NCI-H1930 (cell line): ENCODE measurements around the gene PCGF5.
"Not testable (repeated sequence)": the region's sequence is repeated elsewhere in the genome, so short reads cannot be mapped to it uniquely, and the experiment has no call there.

Source experiments
- DNase-seq, 2 experiments: peaks; one replicate each; lab custom pipeline; 2025; lab: John Stamatoyannopoulos, UW

PCGF5 gene

GRCh38 chr10:91210014-91210413, 10.4 kb upstream of the PCGF5 start:
- DNase-seq, result no peak

- DNase-seq, result peak; percentile 84 to 85
Measured at GRCh38 chr10:91210435-91210834, 10.0 kb upstream of the PCGF5 start.

GRCh38 chr10:91211675-91212074, 8.8 kb upstream of the PCGF5 start:
- DNase-seq, result peak in 1 of 2 experiments; percentile 6

- no peak for DNase-seq
Measured at GRCh38 chr10:91214911-91215310, 5.6 kb upstream of the PCGF5 start.

- no peak for DNase-seq
Measured at GRCh38 chr10:91215384-91215783, 5.1 kb upstream of the PCGF5 start.

- no peak for DNase-seq
Measured at GRCh38 chr10:91219371-91220193, 881 bp upstream of the PCGF5 start.

GRCh38 chr10:91220954-91221675, 652 bp downstream of the PCGF5 start:
- peak in 1 of 2 experiments; percentile 4 for DNase-seq

GRCh38 chr10:91226093-91226492, 5.6 kb downstream of the PCGF5 start:
- no peak for DNase-seq

GRCh38 chr10:91227576-91227975, 7.1 kb downstream of the PCGF5 start:
- DNase-seq, result no peak

- no peak for DNase-seq
Measured at GRCh38 chr10:91229683-91230082, 9.2 kb downstream of the PCGF5 start.

- DNase-seq, result no peak
Measured at GRCh38 chr10:91238191-91238590, 17.7 kb downstream of the PCGF5 start.

- no peak for DNase-seq
Measured at GRCh38 chr10:91239789-91240188, 19.3 kb downstream of the PCGF5 start.

GRCh38 chr10:91242940-91243339, 22.5 kb downstream of the PCGF5 start:
- no peak for DNase-seq

- no peak for DNase-seq
Measured at GRCh38 chr10:91247360-91248111, 27.1 kb downstream of the PCGF5 start.

- no peak for DNase-seq
Measured at GRCh38 chr10:91249700-91250099, 29.2 kb downstream of the PCGF5 start.

- DNase-seq, result no peak
Measured at GRCh38 chr10:91250341-91250740, 29.9 kb downstream of the PCGF5 start.

GRCh38 chr10:91251430-91252056, 31.1 kb downstream of the PCGF5 start:
- peak in 1 of 2 experiments; percentile 8 for DNase-seq

- no peak for DNase-seq
Measured at GRCh38 chr10:91253300-91253699, 32.8 kb downstream of the PCGF5 start.

GRCh38 chr10:91257310-91257709, 36.8 kb downstream of the PCGF5 start:
- no peak for DNase-seq

- not testable (repeated sequence) for DNase-seq
Measured at GRCh38 chr10:91260417-91260816, 40.0 kb downstream of the PCGF5 start.

- DNase-seq, result no peak
Measured at GRCh38 chr10:91271886-91272285, 51.4 kb downstream of the PCGF5 start.

- DNase-seq, result no peak
Measured at GRCh38 chr10:91284486-91285090, 64.1 kb downstream of the PCGF5 start.
